Measurements from ENCODE around the gene SLC44A5.

- TF ChIP-seq CTCF (conservative IDR thresholded peaks at IDR 0.05; ENCODE audit: low read length) = no peak
- no peak for TF ChIP-seq EZH2phosphoT487 (IDR thresholded peaks at IDR 0.05; ENCODE audit: borderline replicate concordance)
These were observed 60.4 kb downstream of the SLC44A5 start for GRCh38 chr1:75550559-75550958.
